K562 (cell line): ENCODE data around the gene AMFR. TPM values are rescaled to one million over a fixed set of nuclear protein-coding genes. Genes with fewer than 3 reads are reported as not detected.

Experiments
- FOXP1 ChIP-seq: sonication (generic); formaldehyde crosslinking; IDR thresholded peaks from 2 replicates; pipeline ENCODE4 v1.8.0; 2022; ENCODE audit warnings: mild to moderate bottlenecking, missing genetic modification reagents
- HLTF ChIP-seq: fragments of 450-650 bp; IDR thresholded peaks from 2 replicates; pipeline ENCODE4 v1.6.1; 2016
- NFE2L1 ChIP-seq: fragments of 450-650 bp; IDR thresholded peaks from 2 replicates; pipeline ENCODE4 v1.6.1; 2016; ENCODE audit warnings: missing genetic modification characterization, low read depth, mild to moderate bottlenecking, missing compliant biosample characterization, moderate library complexity, borderline replicate concordance
- STAT6 ChIP-seq: sonication (generic); formaldehyde crosslinking; IDR thresholded peaks from 2 replicates; pipeline ENCODE4 v1.8.1; 2023; ENCODE audit warnings: mild to moderate bottlenecking, missing genetic modification reagents
- ZKSCAN8 ChIP-seq: fragments of 200-800 bp; sonication (Bioruptor generic); IDR thresholded peaks from 2 replicates; pipeline ENCODE4 v1.6.1; 2016; ENCODE audit warnings: missing genetic modification characterization, missing compliant biosample characterization
- ZNF354B ChIP-seq: fragments of 250-450 bp; sonication (Bioruptor Pico); IDR thresholded peaks from 2 replicates; pipeline ENCODE4 v1.4.0; 2020
- ZSCAN29 ChIP-seq: fragments of 450-650 bp; IDR thresholded peaks from 2 replicates; pipeline ENCODE4 v1.6.1; 2017
- polyA plus RNA-seq, 8 experiments: library from polyadenylated mRNA; depleted of rRNA in 4 of 8; stranded (reverse) in 5 of 8; unstranded in 3 of 8; fragments of >200 nt; fragmentation: Nextera tagmentation in 2 of 8; fragmentation: Illumina TruSeq in 1 of 8; extraction: Ambion mirVana in 2 of 8; extraction: Trizol in 1 of 8; gene quantifications; 2 replicates each; pipeline versions ENCODE4 v1.2.1 to v1.2.3, GENCODE V29; 2011 to 2014; ENCODE audit warnings: inconsistent platforms in 1 of 8, missing spikeins in 1 of 8
- total RNA-seq, 7 experiments: library from RNA; depleted of rRNA in 6 of 7; stranded (reverse); fragments of >200 nt in 6 of 7; fragmentation: Illumina TruSeq in 2 of 7; extraction: Trizol in 2 of 7; gene quantifications; 2 replicates each; pipeline versions ENCODE4 v1.2.1 to v1.2.3, GENCODE V29; 2011 to 2021; ENCODE audit warnings: low replicate concordance in 1 of 7
- TF ChIP-seq, protein P1 (sequence below), 3 experiments: fragments of 200-800 bp in 1 of 3; fragments of 250-450 bp in 1 of 3; fragments of 450-650 bp in 1 of 3; sonication (Bioruptor Pico) in 1 of 3; sonication (Bioruptor generic) in 1 of 3; formaldehyde crosslinking in 1 of 3; IDR thresholded peaks; 2 replicates each; pipeline versions ENCODE4 v1.6.1 to v1.8.0; 2016 to 2022; ENCODE audit warnings: mild to moderate bottlenecking in 2 of 3, missing genetic modification characterization in 2 of 3, missing compliant biosample characterization in 1 of 3, moderate library complexity in 1 of 3
- TF ChIP-seq, protein P2 (sequence below), 2 experiments: fragments of 200-800 bp in 1 of 2; sonication (Bioruptor generic) in 1 of 2; sonication (generic) in 1 of 2; formaldehyde crosslinking in 1 of 2; IDR thresholded peaks in 1 of 2; conservative IDR thresholded peaks in 1 of 2; 2 replicates each; pipeline versions ENCODE4 v1.5.0 to v1.6.1; 2016 to 2020; ENCODE audit warnings: missing compliant biosample characterization in 1 of 2, missing genetic modification characterization in 1 of 2, missing genetic modification reagents in 1 of 2
- TF ChIP-seq, protein P3 (sequence below): sonication (generic); formaldehyde crosslinking; IDR thresholded peaks from 2 replicates; pipeline ENCODE4 v1.8.1; 2023; ENCODE audit warnings: missing genetic modification reagents, mild to moderate bottlenecking, borderline replicate concordance

The AMFR gene
- total and polyA plus RNA-seq, 9 of the 15 experiments (the other 6 are each of a cell fraction or from before 2014, with no cell fraction given), result 15.6 to 113 (median 58.4) TPM

DNA sequence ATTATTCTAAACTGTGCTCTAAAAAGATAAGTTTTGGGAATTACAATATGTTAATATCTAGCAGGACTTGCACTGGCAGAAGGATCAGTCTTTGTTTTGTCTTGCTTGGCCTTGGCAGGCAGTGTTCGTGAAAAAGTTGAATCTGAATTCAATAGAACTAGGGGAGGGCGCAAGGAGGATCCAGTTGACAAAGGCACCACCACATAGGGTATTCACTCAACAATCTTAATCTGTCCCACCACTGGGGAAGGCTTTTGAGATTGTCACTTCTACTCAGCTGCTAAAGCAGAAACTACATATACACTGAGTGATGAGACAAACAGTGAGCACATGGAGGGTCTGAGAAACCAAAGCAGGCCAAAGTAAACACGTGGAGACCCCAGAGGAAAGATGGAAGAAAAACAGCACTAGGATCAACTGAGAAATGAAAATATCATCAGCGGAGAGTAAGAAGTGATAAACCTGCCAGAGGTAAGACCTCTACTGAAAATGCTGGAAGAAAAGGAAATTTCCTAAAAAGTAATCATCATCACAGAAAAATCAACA lies 2.4 kb downstream of the AMFR start (continued):
- TF ChIP-seq NFE2L1 (tag) (no peak), ZSCAN29 (no peak), ZKSCAN8 (CRISPR knock-in tag) (no peak), HLTF (no peak), FOXP1 (no peak), ZNF354B (CRISPR knock-in tag) (no peak), STAT6 (CRISPR knock-in tag) (no peak)
- TF ChIP-seq, protein P1, sequence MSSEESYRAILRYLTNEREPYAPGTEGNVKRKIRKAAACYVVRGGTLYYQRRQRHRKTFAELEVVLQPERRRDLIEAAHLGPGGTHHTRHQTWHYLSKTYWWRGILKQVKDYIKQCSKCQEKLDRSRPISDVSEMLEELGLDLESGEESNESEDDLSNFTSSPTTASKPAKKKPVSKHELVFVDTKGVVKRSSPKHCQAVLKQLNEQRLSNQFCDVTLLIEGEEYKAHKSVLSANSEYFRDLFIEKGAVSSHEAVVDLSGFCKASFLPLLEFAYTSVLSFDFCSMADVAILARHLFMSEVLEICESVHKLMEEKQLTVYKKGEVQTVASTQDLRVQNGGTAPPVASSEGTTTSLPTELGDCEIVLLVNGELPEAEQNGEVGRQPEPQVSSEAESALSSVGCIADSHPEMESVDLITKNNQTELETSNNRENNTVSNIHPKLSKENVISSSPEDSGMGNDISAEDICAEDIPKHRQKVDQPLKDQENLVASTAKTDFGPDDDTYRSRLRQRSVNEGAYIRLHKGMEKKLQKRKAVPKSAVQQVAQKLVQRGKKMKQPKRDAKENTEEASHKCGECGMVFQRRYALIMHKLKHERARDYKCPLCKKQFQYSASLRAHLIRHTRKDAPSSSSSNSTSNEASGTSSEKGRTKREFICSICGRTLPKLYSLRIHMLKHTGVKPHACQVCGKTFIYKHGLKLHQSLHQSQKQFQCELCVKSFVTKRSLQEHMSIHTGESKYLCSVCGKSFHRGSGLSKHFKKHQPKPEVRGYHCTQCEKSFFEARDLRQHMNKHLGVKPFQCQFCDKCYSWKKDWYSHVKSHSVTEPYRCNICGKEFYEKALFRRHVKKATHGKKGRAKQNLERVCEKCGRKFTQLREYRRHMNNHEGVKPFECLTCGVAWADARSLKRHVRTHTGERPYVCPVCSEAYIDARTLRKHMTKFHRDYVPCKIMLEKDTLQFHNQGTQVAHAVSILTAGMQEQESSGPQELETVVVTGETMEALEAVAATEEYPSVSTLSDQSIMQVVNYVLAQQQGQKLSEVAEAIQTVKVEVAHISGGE (CRISPR knock-in tag; IDR thresholded peaks at IDR 0.05), result no peak
- TF ChIP-seq, protein P2, sequence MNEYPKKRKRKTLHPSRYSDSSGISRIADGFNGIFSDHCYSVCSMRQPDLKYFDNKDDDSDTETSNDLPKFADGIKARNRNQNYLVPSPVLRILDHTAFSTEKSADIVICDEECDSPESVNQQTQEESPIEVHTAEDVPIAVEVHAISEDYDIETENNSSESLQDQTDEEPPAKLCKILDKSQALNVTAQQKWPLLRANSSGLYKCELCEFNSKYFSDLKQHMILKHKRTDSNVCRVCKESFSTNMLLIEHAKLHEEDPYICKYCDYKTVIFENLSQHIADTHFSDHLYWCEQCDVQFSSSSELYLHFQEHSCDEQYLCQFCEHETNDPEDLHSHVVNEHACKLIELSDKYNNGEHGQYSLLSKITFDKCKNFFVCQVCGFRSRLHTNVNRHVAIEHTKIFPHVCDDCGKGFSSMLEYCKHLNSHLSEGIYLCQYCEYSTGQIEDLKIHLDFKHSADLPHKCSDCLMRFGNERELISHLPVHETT (CRISPR knock-in tag; conservative IDR thresholded peaks at IDR 0.05 in 1 of 2, IDR thresholded peaks at IDR 0.05 in 1 of 2), result no peak
- TF ChIP-seq, protein P3, sequence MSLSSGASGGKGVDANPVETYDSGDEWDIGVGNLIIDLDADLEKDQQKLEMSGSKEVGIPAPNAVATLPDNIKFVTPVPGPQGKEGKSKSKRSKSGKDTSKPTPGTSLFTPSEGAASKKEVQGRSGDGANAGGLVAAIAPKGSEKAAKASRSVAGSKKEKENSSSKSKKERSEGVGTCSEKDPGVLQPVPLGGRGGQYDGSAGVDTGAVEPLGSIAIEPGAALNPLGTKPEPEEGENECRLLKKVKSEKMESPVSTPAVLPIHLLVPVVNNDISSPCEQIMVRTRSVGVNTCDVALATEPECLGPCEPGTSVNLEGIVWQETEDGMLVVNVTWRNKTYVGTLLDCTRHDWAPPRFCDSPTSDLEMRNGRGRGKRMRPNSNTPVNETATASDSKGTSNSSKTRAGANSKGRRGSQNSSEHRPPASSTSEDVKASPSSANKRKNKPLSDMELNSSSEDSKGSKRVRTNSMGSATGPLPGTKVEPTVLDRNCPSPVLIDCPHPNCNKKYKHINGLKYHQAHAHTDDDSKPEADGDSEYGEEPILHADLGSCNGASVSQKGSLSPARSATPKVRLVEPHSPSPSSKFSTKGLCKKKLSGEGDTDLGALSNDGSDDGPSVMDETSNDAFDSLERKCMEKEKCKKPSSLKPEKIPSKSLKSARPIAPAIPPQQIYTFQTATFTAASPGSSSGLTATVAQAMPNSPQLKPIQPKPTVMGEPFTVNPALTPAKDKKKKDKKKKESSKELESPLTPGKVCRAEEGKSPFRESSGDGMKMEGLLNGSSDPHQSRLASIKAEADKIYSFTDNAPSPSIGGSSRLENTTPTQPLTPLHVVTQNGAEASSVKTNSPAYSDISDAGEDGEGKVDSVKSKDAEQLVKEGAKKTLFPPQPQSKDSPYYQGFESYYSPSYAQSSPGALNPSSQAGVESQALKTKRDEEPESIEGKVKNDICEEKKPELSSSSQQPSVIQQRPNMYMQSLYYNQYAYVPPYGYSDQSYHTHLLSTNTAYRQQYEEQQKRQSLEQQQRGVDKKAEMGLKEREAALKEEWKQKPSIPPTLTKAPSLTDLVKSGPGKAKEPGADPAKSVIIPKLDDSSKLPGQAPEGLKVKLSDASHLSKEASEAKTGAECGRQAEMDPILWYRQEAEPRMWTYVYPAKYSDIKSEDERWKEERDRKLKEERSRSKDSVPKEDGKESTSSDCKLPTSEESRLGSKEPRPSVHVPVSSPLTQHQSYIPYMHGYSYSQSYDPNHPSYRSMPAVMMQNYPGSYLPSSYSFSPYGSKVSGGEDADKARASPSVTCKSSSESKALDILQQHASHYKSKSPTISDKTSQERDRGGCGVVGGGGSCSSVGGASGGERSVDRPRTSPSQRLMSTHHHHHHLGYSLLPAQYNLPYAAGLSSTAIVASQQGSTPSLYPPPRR (CRISPR knock-in tag), result no peak
